ENCODE results near the gene CNTN5. TPM values are rescaled to one million over a fixed set of nuclear protein-coding genes. Genes with fewer than 3 reads are reported as not detected.

Gene CNTN5
- total RNA-seq, 2 donors from 2014 or later: 0.85 to 4.2 TPM

GRCh38 chr11:99513368-99513767, 492.6 kb downstream of the CNTN5 start:
- no peak for ATAC-seq (ENCODE audit: insufficient number of reproducible peaks, low FRiP score, low read depth)
- no peak for DNase-seq (ENCODE audit: low spot score)
- no peaks in the 10 kb centered on the region for H3K9me3 ChIP-seq
- no peak overlapping the region for H3K4me3 ChIP-seq
- no peak overlapping the region for H3K27ac ChIP-seq
- H3K27me3 ChIP-seq (replicated peaks; ENCODE audit: insufficient read depth): no peaks in the 10 kb centered on the region
- no peaks in the 10 kb centered on the region for H3K36me3 ChIP-seq
- H3K4me1 ChIP-seq (ENCODE audit: control insufficient read depth in 1 of 2, low read depth in 2 of 2): no peaks in the 10 kb centered on the region
- no peak for TF ChIP-seq CTCF (IDR thresholded peaks at IDR 0.05)

- H3K27ac ChIP-seq: no peak overlapping the region
- H3K4me3 ChIP-seq: no peak overlapping the region
- no peak for ATAC-seq (ENCODE audit: insufficient number of reproducible peaks, low FRiP score, low read depth)
- no peaks in the 10 kb centered on the region for H3K4me1 ChIP-seq (ENCODE audit: control insufficient read depth in 1 of 2, low read depth in 2 of 2)
- no peaks in the 10 kb centered on the region for H3K27me3 ChIP-seq (replicated peaks; ENCODE audit: insufficient read depth)
- no peaks in the 10 kb centered on the region for H3K36me3 ChIP-seq
- DNase-seq (ENCODE audit: low spot score): no peak
- TF ChIP-seq CTCF (IDR thresholded peaks at IDR 0.05): no peak
- no peaks in the 10 kb centered on the region for H3K9me3 ChIP-seq
These were observed 498.3 kb downstream of the CNTN5 start for GRCh38 chr11:99519095-99519494.

GRCh38 chr11:99522467-99523173, 501.9 kb downstream of the CNTN5 start:
- Histone ChIP-seq H3K4me3 (no peak overlapping the region), H3K27ac (no peak overlapping the region), H3K36me3 (no peaks in the 10 kb centered on the region), H3K27me3 (replicated peaks; ENCODE audit: insufficient read depth) (no peaks in the 10 kb centered on the region), H3K4me1 (ENCODE audit: control insufficient read depth in 1 of 2, low read depth in 2 of 2) (no peaks in the 10 kb centered on the region), H3K9me3 (no peaks in the 10 kb centered on the region)
- no peak for ATAC-seq (ENCODE audit: insufficient number of reproducible peaks, low FRiP score, low read depth)
- TF ChIP-seq CTCF (IDR thresholded peaks at IDR 0.05): no peak
- DNase-seq (ENCODE audit: low spot score): no peak

GRCh38 chr11:99531468-99531867, 510.7 kb downstream of the CNTN5 start:
- H3K27me3 ChIP-seq (replicated peaks; ENCODE audit: insufficient read depth): no peaks in the 10 kb centered on the region
- no peak overlapping the region for H3K4me3 ChIP-seq
- H3K4me1 ChIP-seq (ENCODE audit: control insufficient read depth in 1 of 2, low read depth in 2 of 2): no peaks in the 10 kb centered on the region
- no peak overlapping the region for H3K27ac ChIP-seq
- TF ChIP-seq CTCF (IDR thresholded peaks at IDR 0.05): no peak
- DNase-seq (ENCODE audit: low spot score) (no peak), ATAC-seq (ENCODE audit: insufficient number of reproducible peaks, low FRiP score, low read depth) (no peak)
- H3K9me3 ChIP-seq: no peaks in the 10 kb centered on the region
- H3K36me3 ChIP-seq: no peaks in the 10 kb centered on the region

- Histone ChIP-seq H3K9me3 (no peaks in the 10 kb centered on the region), H3K27me3 (replicated peaks; ENCODE audit: insufficient read depth) (no peaks in the 10 kb centered on the region), H3K27ac (no peak overlapping the region), H3K4me3 (no peak overlapping the region), H3K4me1 (ENCODE audit: control insufficient read depth in 1 of 2, low read depth in 2 of 2) (no peaks in the 10 kb centered on the region), H3K36me3 (no peaks in the 10 kb centered on the region)
- TF ChIP-seq CTCF (IDR thresholded peaks at IDR 0.05): no peak
- DNase-seq (ENCODE audit: low spot score): no peak
- no peak for ATAC-seq (ENCODE audit: insufficient number of reproducible peaks, low FRiP score, low read depth)
These were observed 514.1 kb downstream of the CNTN5 start for GRCh38 chr11:99534812-99535211.

Data from thoracic aorta (tissue), 2 donors.